Measurements from ENCODE around the gene CNTNAP5. TPM values are rescaled to one million over a fixed set of nuclear protein-coding genes. Genes with fewer than 3 reads are reported as not detected.

Gene CNTNAP5
- total and polyA plus RNA-seq, 9 of the 15 experiments (the other 6 are each of a cell fraction or from before 2014, with no cell fraction given) = not detected

DNA sequence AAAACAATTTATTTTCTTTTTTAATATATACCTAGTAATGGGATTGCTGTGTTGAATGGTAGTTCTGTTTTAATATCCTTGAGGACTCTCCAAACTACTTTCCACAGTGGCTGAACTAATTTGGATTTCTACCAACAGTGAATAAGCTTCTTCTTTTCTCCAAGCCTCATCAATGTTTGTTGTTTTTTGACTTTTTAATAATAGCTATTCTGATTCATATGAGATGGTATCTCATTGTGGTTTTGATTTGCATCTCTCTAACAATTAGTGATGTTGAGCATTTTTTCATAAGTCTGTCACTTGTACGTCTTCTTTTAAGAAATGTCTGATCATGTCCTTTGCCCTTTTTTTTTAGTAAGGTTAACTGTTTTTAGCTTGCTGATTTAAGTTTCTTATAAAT lies 863.3 kb downstream of the CNTNAP5 start:
- Histone ChIP-seq H3K9me1 (ENCODE audit: control insufficient read depth, insufficient read depth, low read length) (no peaks in the 10 kb centered on the region), H4K20me1 (replicated peaks; ENCODE audit: control insufficient read depth, insufficient read depth, low read length) (no peaks in the 10 kb centered on the region), H3K4me1 (replicated peaks in 1 of 2; ENCODE audit: control insufficient read depth in 2 of 2, insufficient read depth in 2 of 2, low read length in 2 of 2) (no peaks in the 10 kb centered on the region), H3K4me2 (ENCODE audit: insufficient read depth, low read length) (no peak overlapping the region), H3K27ac (ENCODE audit: extremely low read depth, low read depth, low read length) (no peak overlapping the region), H3K79me2 (ENCODE audit: control insufficient read depth, insufficient read depth, low read length) (no peaks in the 10 kb centered on the region), H3K9me3 (replicated peaks; ENCODE audit: control insufficient read depth, insufficient read depth, low read depth, low read length) (no peaks in the 10 kb centered on the region; the same call in 1 of the 2 replicates), H2AFZ (ENCODE audit: low read depth, low read length) (no peak overlapping the region), H3K27me3 (ENCODE audit: control insufficient read depth in 2 of 2, insufficient read depth in 2 of 2, low read length in 2 of 2) (no peaks in the 10 kb centered on the region), H3K4me3 (no peak overlapping the region), H3K36me3 (ENCODE audit: control insufficient read depth, insufficient read depth, low read length) (no peaks in the 10 kb centered on the region), H3K9ac (ENCODE audit: insufficient read depth in 1 of 2, low read depth in 2 of 2, low read length in 2 of 2) (no peak overlapping the region)
- intact Hi-C loops (cut with micrococcal nuclease) = no loop called here
- ChIA-PET POLR2A (no interaction called here), CTCF (ENCODE audit: low intra/inter-chr PET ratio) (no interaction called here)
- DNase-seq (ENCODE audit: extremely low read depth in 1 of 4, low spot score in 3 of 4) = no peak
- no peak for FAIRE-seq
- no peak for ATAC-seq
- in situ Hi-C loops (cut with MboI) = no loop called here
- BruUV-seq (replicated peaks) = no TSS peak
- WGBS (ENCODE audit: insufficient coverage, low coverage, missing lambda C conversion rate) = 0% methylated on average over 1 of the region's 1 CpG
- TF ChIP-seq, protein P1, sequence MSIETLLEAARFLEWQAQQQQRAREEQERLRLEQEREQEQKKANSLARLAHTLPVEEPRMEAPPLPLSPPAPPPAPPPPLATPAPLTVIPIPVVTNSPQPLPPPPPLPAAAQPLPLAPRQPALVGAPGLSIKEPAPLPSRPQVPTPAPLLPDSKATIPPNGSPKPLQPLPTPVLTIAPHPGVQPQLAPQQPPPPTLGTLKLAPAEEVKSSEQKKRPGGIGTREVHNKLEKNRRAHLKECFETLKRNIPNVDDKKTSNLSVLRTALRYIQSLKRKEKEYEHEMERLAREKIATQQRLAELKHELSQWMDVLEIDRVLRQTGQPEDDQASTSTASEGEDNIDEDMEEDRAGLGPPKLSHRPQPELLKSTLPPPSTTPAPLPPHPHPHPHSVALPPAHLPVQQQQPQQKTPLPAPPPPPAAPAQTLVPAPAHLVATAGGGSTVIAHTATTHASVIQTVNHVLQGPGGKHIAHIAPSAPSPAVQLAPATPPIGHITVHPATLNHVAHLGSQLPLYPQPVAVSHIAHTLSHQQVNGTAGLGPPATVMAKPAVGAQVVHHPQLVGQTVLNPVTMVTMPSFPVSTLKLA (conservative IDR thresholded peaks at IDR 0.05) = no peak
- TF ChIP-seq, protein P2, sequence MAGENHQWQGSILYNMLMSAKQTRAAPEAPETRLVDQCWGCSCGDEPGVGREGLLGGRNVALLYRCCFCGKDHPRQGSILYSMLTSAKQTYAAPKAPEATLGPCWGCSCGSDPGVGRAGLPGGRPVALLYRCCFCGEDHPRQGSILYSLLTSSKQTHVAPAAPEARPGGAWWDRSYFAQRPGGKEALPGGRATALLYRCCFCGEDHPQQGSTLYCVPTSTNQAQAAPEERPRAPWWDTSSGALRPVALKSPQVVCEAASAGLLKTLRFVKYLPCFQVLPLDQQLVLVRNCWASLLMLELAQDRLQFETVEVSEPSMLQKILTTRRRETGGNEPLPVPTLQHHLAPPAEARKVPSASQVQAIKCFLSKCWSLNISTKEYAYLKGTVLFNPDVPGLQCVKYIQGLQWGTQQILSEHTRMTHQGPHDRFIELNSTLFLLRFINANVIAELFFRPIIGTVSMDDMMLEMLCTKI (IDR thresholded peaks at IDR 0.05; ENCODE audit: partially characterized antibody) = no peak
- TF ChIP-seq ZNF253 (CRISPR knock-in tag; conservative IDR thresholded peaks at IDR 0.05) = no peak
- TF ChIP-seq ILK (tag; IDR thresholded peaks at IDR 0.05; ENCODE audit: borderline replicate concordance, low read depth) = no peak
- TF ChIP-seq, protein P3, sequence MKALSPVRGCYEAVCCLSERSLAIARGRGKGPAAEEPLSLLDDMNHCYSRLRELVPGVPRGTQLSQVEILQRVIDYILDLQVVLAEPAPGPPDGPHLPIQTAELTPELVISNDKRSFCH (CRISPR knock-in tag; IDR thresholded peaks at IDR 0.05) = no peak
- TF ChIP-seq, protein P3 (tag; IDR thresholded peaks at IDR 0.05) = no peak
- TF ChIP-seq TCF3 (CRISPR knock-in tag; IDR thresholded peaks at IDR 0.05) = no peak
- no peak for TF ChIP-seq MED1 (CRISPR knock-in tag; IDR thresholded peaks at IDR 0.05; ENCODE audit: borderline replicate concordance)
- no peak for TF ChIP-seq RBM39 (optimal IDR thresholded peaks at IDR 0.05; ENCODE audit: low read depth, low read length)
- TF ChIP-seq, protein P4, sequence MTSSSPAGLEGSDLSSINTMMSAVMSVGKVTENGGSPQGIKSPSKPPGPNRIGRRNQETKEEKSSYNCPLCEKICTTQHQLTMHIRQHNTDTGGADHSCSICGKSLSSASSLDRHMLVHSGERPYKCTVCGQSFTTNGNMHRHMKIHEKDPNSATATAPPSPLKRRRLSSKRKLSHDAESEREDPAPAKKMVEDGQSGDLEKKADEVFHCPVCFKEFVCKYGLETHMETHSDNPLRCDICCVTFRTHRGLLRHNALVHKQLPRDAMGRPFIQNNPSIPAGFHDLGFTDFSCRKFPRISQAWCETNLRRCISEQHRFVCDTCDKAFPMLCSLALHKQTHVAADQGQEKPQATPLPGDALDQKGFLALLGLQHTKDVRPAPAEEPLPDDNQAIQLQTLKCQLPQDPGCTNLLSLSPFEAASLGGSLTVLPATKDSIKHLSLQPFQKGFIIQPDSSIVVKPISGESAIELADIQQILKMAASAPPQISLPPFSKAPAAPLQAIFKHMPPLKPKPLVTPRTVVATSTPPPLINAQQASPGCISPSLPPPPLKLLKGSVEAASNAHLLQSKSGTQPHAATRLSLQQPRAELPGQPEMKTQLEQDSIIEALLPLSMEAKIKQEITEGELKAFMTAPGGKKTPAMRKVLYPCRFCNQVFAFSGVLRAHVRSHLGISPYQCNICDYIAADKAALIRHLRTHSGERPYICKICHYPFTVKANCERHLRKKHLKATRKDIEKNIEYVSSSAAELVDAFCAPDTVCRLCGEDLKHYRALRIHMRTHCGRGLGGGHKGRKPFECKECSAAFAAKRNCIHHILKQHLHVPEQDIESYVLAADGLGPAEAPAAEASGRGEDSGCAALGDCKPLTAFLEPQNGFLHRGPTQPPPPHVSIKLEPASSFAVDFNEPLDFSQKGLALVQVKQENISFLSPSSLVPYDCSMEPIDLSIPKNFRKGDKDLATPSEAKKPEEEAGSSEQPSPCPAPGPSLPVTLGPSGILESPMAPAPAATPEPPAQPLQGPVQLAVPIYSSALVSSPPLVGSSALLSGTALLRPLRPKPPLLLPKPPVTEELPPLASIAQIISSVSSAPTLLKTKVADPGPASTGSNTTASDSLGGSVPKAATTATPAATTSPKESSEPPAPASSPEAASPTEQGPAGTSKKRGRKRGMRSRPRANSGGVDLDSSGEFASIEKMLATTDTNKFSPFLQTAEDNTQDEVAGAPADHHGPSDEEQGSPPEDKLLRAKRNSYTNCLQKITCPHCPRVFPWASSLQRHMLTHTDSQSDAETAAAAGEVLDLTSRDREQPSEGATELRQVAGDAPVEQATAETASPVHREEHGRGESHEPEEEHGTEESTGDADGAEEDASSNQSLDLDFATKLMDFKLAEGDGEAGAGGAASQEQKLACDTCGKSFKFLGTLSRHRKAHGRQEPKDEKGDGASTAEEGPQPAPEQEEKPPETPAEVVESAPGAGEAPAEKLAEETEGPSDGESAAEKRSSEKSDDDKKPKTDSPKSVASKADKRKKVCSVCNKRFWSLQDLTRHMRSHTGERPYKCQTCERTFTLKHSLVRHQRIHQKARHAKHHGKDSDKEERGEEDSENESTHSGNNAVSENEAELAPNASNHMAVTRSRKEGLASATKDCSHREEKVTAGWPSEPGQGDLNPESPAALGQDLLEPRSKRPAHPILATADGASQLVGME (CRISPR knock-in tag; IDR thresholded peaks at IDR 0.05) = no peak
- TF ChIP-seq RAD21 (CRISPR knock-in tag; conservative IDR thresholded peaks at IDR 0.05 in 1 of 2, IDR thresholded peaks at IDR 0.05 in 1 of 2) = no peak
- no peak for TF ChIP-seq YY1 (IDR thresholded peaks at IDR 0.05; ENCODE audit: borderline replicate concordance in 1 of 3, control insufficient read depth in 1 of 3, extremely low read depth in 1 of 3, insufficient read depth in 3 of 3, insufficient read length in 1 of 3, insufficient replicate concordance in 2 of 3, low read depth in 1 of 3, low read length in 2 of 3)

All from K562 (cell line).